OCI-LY1 (cell line): ENCODE results near the gene EEF1AKMT2.

Experiments used
- H2AFZ ChIP-seq: fragments of 200-600 bp; sonication (generic), shearing (Covaris generic); 2 replicates; pipeline ENCODE4 v1.6.0; 2014; ENCODE audit warnings: antibody characterized with exemption, mild to moderate bottlenecking, low read length
- H3F3A ChIP-seq: fragments of 200-600 bp; sonication (generic), shearing (Covaris generic); 2 replicates; pipeline ENCODE4 v1.6.0; 2014; ENCODE audit warnings: mild to moderate bottlenecking, antibody characterized with exemption, low read length, moderate library complexity; ENCODE audit not compliant: insufficient read depth
- H3K27ac ChIP-seq: fragments of 200-600 bp; sonication (generic); 2 replicates; pipeline ENCODE4 v1.5.1; 2014; ENCODE audit warnings: low read length, mixed run types, mild to moderate bottlenecking, low read depth; ENCODE audit not compliant: poor library complexity, severe bottlenecking
- H3K27me3 ChIP-seq: fragments of 200-600 bp; sonication (generic); 2 replicates; pipeline ENCODE4 v1.6.0; 2014; ENCODE audit warnings: antibody characterized with exemption, mild to moderate bottlenecking, low read length, moderate library complexity; ENCODE audit not compliant: insufficient read depth
- H3K36me3 ChIP-seq: fragments of 200-600 bp; sonication (generic); 2 replicates; pipeline ENCODE4 v1.6.1; 2014; ENCODE audit warnings: mild to moderate bottlenecking, antibody characterized with exemption, low read length, moderate library complexity, mixed read lengths; ENCODE audit not compliant: insufficient read depth
- H3K4me1 ChIP-seq: fragments of 200-600 bp; sonication (generic); 2 replicates; pipeline ENCODE4 v1.5.1; 2014; ENCODE audit warnings: mild to moderate bottlenecking, low read length, moderate library complexity; ENCODE audit not compliant: insufficient read depth, severe bottlenecking
- H3K4me2 ChIP-seq: fragments of 200-600 bp; sonication (generic), shearing (Covaris generic); 2 replicates; pipeline ENCODE4 v1.6.1; 2014; ENCODE audit warnings: low read length
- H3K4me3 ChIP-seq: fragments of 200-600 bp; sonication (generic); 2 replicates; pipeline ENCODE4 v1.5.1; 2014; ENCODE audit warnings: low read length, low read depth, mild to moderate bottlenecking, mixed read lengths; ENCODE audit not compliant: poor library complexity, severe bottlenecking
- H3K79me2 ChIP-seq: fragments of 200-600 bp; shearing (Covaris generic); 2 replicates; pipeline ENCODE4 v1.6.1; 2016; ENCODE audit warnings: mixed run types, low read length, mixed read lengths; ENCODE audit not compliant: insufficient read depth
- H3K9ac ChIP-seq: fragments of 200-600 bp; sonication (generic), shearing (Covaris generic); 2 replicates; pipeline ENCODE4 v1.6.1; 2014; ENCODE audit warnings: mild to moderate bottlenecking, low read length, mixed read lengths
- H3K9me2 ChIP-seq: fragments of 200-600 bp; sonication (generic), shearing (Covaris generic); 2 replicates; pipeline ENCODE4 v1.6.1; 2014; ENCODE audit warnings: low read depth, mild to moderate bottlenecking, low read length, mixed read lengths
- H3K9me3 ChIP-seq: fragments of 200-600 bp; shearing (Covaris generic); 2 replicates; pipeline ENCODE4 v1.6.1; 2014; ENCODE audit warnings: low read length, mixed read lengths
- H4K20me1 ChIP-seq: fragments of 200-600 bp; sonication (generic), shearing (Covaris generic); 2 replicates; pipeline ENCODE4 v1.6.0; 2016; ENCODE audit warnings: mild to moderate bottlenecking, low read length; ENCODE audit not compliant: insufficient read depth
- CTCF ChIP-seq: fragments of 200-600 bp; sonication (generic), shearing (Covaris generic); IDR thresholded peaks from 2 replicates; pipeline ENCODE4 v1.5.1; 2017; ENCODE audit warnings: mild to moderate bottlenecking, antibody characterized with exemption, low read length, moderate library complexity, mixed read lengths
- EZH2 ChIP-seq: fragments of 200-600 bp; sonication (generic), shearing (Covaris generic); IDR thresholded peaks from 2 replicates; pipeline ENCODE4 v1.8.0; 2017; ENCODE audit warnings: borderline replicate concordance, mixed run types, mild to moderate bottlenecking, antibody characterized with exemption, low read length, moderate library complexity, mixed read lengths

EEF1AKMT2 gene

GRCh38 chr10:124830445-124830844, 38.8 kb upstream of the EEF1AKMT2 start:
- Histone ChIP-seq H3K9me2 (no peaks in the 10 kb centered on the region), H3K27ac (no peak overlapping the region), H3K9me3 (no peaks in the 10 kb centered on the region), H3K4me2 (no peak overlapping the region), H3K79me2 (no peaks in the 10 kb centered on the region), H3K4me1 (no peaks in the 10 kb centered on the region), H3K36me3 (peaks cover 82% of the 10 kb centered on the region), H2AFZ (no peak overlapping the region), H3K4me3 (no peak overlapping the region), H3K9ac (no peak overlapping the region), H3K27me3 (no peaks in the 10 kb centered on the region), H4K20me1 (no peaks in the 10 kb centered on the region), H3F3A (no peaks in the 10 kb centered on the region)
- TF ChIP-seq EZH2 (no peak), CTCF (no peak)

- Histone ChIP-seq H3K4me1 (no peaks in the 10 kb centered on the region), H3K27ac (no peak overlapping the region), H2AFZ (no peak overlapping the region), H3K79me2 (no peaks in the 10 kb centered on the region), H3F3A (no peaks in the 10 kb centered on the region), H3K9me2 (no peaks in the 10 kb centered on the region), H4K20me1 (no peaks in the 10 kb centered on the region), H3K4me2 (no peak overlapping the region), H3K36me3 (peaks cover 74% of the 10 kb centered on the region), H3K27me3 (no peaks in the 10 kb centered on the region), H3K9me3 (no peaks in the 10 kb centered on the region), H3K4me3 (no peak overlapping the region), H3K9ac (no peak overlapping the region)
- TF ChIP-seq CTCF: no peak
- TF ChIP-seq EZH2: no peak
These were observed 37.9 kb upstream of the EEF1AKMT2 start for GRCh38 chr10:124829447-124830115.

- H3K36me3 ChIP-seq: peaks cover 59% of the 10 kb centered on the region
- no peak overlapping the region for H2AFZ ChIP-seq
- TF ChIP-seq EZH2 (no peak), CTCF (peak; percentile 58)
- H3F3A ChIP-seq: no peaks in the 10 kb centered on the region
- no peaks in the 10 kb centered on the region for H3K79me2 ChIP-seq
- no peak overlapping the region for H3K4me2 ChIP-seq
- H3K9me3 ChIP-seq: no peaks in the 10 kb centered on the region
- H3K4me1 ChIP-seq: no peaks in the 10 kb centered on the region
- H4K20me1 ChIP-seq: no peaks in the 10 kb centered on the region
- no peaks in the 10 kb centered on the region for H3K9me2 ChIP-seq
- no peak overlapping the region for H3K27ac ChIP-seq
- H3K4me3 ChIP-seq: no peak overlapping the region
- H3K9ac ChIP-seq: no peak overlapping the region
- H3K27me3 ChIP-seq: no peaks in the 10 kb centered on the region
These were observed 35.8 kb upstream of the EEF1AKMT2 start for GRCh38 chr10:124827474-124827873.
